Left kidney (tissue), 8 donors: ENCODE measurements around the gene TMEM233. TPM values are rescaled to one million over a fixed set of nuclear protein-coding genes. Genes with fewer than 3 reads are reported as not detected.
A peak's percentile ranks its signal among the peaks of the same experiment; 100 is the strongest.

Experiments
- DNase-seq: peaks from one replicate; pipeline ENCODE4 v3.0.0-alpha.2; 2013
- long read RNA-seq, 8 donors: transcript quantifications; one replicate each; lab custom pipeline, GENCODE V29; 2026
- polyA plus RNA-seq: library from polyadenylated mRNA; unstranded; fragments of 120-200 nt; gene quantifications from one replicate; pipeline ENCODE4 v1.2.1, GENCODE V29; 2013; ENCODE audit not compliant: insufficient read length

The TMEM233 gene
- 1.7 TPM for polyA plus RNA-seq
- long read RNA-seq, donor 1, partial matches to known transcripts: 0 of 3 reads
- long read RNA-seq, donor 1, other reads (novel, unspliced or antisense): 0 of 3 reads
- long read RNA-seq, donor 2, partial matches to known transcripts: 0 of 1 reads
- long read RNA-seq, donor 2, other reads (novel, unspliced or antisense): 0 of 1 reads
- long read RNA-seq, donor 3, partial matches to known transcripts: 0 of 3 reads
- long read RNA-seq, donor 3, other reads (novel, unspliced or antisense): 0 of 3 reads
- long read RNA-seq, donor 4: 0 reads
- long read RNA-seq, donor 5, partial matches to known transcripts: 0 of 1 reads
- long read RNA-seq, donor 5, other reads (novel, unspliced or antisense): 0 of 1 reads
- long read RNA-seq, donor 6, partial matches to known transcripts: 0 of 1 reads
- long read RNA-seq, donor 6, other reads (novel, unspliced or antisense): 0 of 1 reads
- long read RNA-seq, donor 7, partial matches to known transcripts: 0 of 2 reads
- long read RNA-seq, donor 7, other reads (novel, unspliced or antisense): 0 of 2 reads
- long read RNA-seq, donor 8, partial matches to known transcripts: 0 of 2 reads
- long read RNA-seq, donor 8, other reads (novel, unspliced or antisense): 0 of 2 reads

DNA sequence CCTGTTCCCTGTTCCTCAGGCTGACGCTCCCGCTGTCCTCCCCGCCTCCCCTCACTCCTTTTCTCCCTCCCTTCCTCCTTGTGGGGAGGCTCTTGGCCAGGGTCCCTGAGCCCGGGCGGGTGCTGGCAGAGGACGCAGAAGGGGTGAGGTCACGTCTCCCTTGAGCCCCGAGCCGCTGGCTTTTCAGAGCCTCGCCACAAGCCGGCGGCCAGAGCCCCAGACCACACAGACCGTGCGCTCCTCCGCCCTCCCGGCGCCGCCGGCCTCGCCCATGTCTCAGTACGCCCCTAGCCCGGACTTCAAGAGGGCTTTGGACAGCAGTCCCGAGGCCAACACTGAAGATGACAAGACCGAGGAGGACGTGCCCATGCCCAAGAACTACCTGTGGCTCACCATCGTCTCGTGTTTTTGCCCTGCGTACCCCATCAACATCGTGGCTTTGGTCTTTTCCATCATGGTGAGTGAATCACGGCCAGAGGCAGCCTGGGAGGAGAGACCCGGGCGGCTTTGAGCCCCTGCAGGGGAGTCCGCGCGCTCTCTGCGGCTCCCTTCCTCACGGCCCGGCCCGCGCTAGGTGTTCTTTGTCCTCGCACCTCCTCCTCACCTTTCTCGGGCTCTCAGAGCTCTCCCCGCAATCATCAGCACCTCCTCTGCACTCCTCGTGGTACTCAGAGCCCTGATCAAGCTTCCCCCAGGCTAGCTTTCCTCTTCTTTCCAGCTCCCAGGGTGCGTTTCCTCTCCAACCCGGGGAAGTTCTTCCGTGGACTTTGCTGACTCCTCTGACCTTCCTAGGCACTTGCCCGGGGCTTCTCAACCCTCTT is at the start of gene TMEM233:
Gene TMEM233 (plus strand): TSS at position 197 of the 821 bp plus-strand sequence. CDS start 75 bp downstream, at position 272.
- no peak for DNase-seq

DNA sequence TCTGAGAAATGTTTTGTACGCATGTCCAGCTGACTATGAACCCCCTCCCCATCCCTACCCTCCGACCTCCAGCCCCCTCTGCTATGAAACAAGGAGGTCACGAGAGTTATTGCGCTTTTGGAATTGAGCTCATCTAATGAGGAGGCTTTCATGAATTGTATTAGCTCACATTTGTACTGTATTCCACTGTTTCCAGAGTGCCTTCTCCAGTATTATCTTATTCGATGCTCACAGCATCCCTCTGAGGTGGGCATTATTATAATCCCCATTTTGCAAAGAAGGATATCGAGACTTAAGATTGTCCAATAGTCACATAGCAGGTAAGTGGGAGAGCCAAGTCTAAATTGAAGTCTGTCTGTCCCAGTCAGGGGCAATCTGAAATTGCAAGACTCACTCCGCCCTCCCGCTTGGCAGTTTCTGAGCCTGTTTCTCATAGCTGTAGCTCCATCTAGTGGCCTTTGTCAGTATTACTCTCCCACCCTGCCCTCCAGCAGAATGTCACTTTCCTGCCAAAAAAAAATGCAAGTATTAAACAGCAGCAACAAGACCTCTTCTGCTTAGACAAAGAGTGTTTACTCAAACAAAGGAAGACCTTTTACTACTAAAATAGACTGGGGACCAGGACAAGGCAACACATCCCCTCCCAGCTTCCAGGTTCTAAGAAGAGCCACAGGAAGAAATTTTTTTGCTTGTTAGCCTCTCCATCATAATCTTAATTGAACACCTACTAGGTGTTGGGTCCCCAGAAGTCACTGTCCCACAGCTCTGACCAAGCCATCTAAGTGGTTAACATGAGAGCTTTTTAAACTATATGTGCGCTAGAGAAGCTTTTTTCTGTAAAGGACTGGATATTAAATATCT is 48.6 kb upstream of the TMEM233 start:
- peak; percentile 47 for DNase-seq

DNA sequence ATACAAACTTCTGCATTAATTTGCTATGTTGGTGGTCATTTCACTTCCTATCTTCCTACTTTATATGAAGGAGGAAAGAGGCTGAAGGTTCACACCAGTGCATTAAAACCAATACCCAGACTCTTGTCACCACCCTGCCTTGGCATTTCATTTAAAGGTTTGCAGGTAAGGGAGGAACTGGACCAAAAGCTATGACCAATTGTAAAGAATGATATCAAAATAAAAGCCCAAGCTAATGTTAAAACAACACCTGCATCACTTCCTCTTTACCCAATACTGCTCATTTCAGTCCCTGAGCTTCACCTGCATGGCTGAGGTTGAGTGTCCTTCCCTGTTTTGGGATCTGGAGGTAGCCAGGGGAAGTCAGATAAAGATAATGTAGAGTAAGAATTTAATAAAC is 47.2 kb upstream of the TMEM233 start:
- DNase-seq: no peak

DNA sequence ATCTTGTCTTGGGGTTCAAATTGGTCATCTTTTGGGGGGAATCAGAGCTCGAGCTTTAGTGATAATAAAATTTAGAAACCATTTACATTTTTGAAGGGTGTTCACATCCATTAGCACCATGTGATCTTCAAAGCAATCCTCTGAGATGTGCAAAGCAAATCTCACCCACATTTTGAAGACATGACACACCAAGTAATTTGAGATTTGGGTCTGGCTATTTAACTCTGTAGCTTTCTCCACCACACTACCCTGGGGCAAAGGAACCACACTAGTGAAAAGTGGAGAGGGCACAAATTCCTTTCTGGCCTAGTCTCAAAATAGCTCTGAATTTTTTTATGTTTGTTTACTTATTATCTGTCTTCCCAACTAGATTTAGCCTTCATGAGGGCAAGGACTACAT is 46.6 kb upstream of the TMEM233 start:
- DNase-seq: no peak

DNA sequence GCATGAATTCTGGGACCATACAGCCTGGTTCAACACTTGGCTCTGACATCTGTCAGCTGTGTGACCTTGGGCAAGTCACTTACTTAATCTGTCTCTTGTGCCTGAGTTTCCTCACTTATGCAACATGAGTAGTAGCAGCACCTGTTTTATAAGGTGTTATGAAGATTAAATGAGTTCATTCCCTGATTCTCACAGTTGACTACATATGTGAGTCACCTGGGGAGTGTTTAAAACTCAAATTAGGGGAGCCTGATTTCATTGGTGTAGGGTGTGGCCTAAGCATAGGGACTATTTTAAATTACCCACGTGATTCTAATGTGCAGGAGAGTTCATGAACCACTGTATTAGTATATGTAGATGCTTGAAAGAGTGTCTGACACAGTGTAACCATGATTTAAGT is 36.7 kb upstream of the TMEM233 start:
- DNase-seq: no peak

DNA sequence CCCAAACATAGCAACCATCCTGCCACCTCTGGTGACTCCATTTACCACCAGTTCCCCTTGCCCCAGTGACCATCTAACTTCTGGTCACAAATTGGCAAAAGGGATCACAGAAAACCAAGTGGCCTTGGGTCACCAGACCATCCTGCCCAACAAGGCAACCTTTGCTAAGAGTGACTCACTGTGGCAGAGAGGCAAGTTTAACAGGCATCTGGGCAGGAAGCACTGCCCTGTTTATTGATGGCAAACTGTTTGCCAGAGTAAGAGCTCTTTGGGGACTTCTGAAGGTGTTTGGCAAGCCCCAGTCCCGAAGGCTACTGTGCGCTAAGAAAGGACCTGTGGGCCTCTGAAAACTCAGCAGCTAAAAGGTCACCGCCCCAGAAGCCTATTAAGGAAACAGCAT is 28.2 kb upstream of the TMEM233 start:
- no peak for DNase-seq

DNA sequence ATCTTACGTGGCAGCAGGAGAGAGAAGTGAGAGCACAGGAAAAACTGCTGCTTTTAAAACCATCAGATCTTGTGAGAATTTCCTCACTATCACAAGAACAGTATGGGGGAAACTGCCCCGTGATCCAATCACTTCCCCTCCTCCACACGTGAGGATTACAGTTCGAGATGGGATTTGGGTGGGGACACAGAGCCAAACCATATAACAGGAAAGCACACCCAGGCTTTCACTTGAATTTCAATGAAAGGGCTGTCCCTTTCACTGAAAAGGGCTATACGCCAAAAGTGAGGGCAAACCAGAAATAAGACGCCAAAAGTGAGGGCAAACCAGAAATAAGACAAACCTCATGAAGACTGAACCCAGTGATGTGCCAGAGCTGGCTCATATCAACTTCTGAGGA is 22.8 kb upstream of the TMEM233 start:
- DNase-seq: no peak

DNA sequence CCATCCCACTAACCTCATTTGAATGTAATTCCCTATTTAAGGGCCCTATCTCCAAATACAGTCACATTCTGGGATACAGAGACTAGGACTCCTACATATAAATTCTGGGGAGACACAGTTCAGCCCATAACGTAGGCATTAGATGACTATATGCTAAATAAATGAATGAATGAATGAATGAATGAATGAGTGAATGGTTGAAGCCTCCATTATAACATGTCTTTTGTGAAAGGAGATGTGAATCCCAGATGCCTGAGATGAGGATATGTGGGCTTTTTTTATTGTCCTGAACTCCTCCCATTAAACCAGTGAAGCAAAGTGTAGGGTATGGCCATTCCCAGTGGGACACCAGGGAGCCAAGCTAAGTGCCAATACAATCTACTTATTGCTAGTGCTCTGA is 20.5 kb upstream of the TMEM233 start:
- no peak for DNase-seq

DNA sequence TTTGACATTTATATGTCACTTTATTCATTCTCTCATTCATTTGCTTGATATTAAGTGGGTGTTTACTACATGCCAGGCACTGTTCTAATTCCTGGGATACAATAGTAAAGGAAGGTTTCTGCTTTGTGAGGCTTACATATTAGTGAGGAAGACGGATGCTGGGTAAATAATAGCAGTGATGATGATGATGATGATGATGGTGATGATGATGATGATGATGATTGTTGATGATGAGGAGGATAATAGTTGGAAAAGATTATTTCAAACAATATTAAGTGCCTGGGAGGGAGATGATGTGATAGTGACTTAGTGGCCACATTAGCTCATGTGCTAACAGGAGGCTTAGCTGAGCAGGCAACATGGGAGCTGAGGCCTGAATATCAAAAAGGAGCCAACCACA is 19.3 kb upstream of the TMEM233 start:
- no peak for DNase-seq

DNA sequence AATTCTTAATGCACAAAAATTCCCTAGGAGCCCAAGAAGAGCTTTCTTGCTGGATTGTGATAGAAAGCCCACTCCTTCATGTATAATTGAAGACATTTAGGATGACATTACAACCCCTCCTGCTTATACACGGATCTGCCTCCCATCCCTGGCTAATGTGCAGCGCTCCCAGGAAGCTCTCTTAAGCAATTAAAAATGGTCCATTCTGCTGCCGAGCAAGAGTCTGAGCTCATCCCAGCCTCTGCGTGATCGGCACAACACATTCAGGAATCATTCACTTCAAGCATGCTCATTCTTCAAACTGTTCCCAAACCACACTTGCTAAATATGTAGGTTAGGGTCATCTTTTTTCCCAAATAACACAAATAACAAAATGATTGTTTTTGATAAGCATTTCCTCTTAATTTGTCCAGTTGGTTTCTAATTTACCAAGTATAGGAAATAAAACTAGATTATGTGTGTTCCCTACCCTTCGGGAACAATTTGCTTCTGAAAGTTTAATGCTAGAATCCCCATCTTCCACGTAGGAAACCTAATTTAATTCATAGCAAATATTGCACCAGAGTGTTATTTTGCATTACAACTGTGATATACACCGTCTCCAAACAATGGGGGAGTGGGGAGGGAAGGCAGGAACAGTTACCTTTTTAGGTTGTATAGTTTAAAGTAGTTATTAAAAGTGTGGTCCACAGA is 17.3 kb upstream of the TMEM233 start:
- no peak for DNase-seq

DNA sequence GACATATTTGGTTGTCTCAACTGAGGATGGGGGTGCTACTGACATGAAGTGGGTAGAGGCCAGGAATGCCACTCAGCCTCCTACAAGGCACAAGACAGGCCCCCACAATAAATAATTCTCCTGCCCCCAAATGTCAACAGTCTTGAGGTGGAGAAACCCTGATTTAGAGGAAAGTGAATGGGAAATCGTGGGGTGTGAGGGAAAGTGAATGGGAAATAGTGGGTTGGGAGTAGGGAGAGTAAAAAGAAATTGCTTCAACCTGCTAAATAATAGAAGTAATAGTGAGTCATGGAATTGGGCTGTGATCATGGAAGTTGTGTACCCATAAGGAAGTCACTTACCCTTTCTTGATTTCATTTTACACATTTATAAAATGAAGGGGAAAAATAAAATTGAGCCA is 16.7 kb upstream of the TMEM233 start:
- no peak for DNase-seq

DNA sequence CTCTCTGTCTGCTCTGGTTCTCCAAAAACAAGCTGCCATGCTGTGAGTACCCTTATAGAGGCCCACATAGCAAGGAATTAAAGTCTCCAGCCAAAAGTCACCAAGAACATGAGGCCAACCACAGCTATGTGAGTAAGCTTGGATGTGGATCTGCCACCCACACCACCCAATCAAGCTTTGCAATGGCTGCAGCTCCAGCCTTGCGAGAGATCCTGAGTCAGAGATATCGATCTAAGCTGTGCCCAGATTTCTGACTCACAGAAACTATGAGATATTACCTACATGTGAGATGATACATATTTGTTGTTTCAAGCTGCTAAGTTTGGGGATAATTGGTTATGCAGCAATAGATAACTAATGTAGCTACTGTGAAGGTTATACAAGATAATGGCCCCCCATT is 15.5 kb upstream of the TMEM233 start:
- no peak for DNase-seq

DNA sequence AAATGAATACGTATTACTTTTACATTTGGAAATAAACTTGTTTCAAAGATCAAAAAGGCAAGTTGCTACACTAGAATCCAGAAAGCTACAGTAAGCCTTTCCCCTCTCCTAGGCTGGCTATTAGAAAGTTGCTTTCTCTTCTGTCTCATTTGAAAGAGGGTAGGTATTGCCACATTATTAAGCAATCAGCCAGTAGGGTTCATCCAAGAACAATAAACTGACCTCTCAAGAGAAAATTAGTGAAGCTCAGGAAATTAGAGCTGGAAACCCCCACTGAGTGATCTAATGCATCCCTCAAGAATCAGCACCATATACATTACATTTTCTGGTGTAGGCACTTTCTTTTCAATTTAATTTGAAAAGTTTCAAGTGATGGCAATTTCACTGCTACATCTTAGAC is 4.5 kb upstream of the TMEM233 start:
- DNase-seq: no peak

DNA sequence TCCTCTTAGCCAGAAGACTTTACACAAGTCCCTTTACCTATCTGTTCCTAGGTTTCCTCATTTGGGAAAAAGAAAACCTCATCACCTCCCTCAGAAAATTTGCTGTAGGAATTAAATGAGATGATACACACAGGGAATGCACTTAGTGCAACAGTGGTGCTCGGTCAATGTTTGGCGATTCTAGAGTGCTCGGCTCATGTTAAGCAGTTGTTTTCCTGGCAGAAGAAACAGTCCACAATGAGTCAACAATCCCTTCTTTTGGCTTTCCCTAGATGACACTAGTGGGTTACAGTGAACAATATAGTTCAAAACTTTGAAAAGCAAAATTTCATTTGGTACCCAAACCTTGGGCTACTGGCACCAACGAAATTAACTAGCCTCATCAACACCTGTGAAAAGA is 3.9 kb upstream of the TMEM233 start:
- no peak for DNase-seq

DNA sequence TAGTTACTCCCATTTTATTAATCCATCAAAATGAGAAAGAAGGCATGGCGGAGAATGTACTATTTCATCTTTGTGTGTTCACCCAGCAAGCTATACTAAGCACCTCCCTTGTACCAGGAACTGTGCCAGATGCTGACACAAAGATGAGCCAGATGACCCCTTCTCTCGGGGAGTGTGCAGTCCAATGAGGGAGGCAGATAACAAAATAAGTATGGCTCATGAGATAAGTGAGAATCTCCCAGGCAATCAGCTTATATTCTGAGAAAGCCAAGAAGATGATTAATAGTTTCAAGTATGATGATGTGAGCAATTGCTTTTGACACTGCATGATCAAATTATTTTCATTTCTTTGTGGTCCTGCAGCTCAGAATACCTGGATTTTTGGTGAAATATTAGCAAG is 1.3 kb upstream of the TMEM233 start:
- no peak for DNase-seq

DNA sequence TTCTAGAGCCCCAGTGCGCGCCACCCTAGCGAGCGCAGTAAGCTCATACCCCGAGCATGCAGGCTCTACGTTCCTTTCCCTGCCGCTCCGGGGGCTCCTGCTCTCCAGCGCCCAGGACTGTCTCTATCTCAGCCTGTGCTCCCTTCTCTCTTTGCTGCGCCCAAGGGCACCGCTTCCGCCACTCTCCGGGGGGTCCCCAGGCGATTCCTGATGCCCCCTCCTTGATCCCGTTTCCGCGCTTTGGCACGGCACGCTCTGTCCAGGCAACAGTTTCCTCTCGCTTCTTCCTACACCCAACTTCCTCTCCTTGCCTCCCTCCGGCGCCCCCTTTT is 791 bp downstream of the TMEM233 start:
- no peak for DNase-seq

DNA sequence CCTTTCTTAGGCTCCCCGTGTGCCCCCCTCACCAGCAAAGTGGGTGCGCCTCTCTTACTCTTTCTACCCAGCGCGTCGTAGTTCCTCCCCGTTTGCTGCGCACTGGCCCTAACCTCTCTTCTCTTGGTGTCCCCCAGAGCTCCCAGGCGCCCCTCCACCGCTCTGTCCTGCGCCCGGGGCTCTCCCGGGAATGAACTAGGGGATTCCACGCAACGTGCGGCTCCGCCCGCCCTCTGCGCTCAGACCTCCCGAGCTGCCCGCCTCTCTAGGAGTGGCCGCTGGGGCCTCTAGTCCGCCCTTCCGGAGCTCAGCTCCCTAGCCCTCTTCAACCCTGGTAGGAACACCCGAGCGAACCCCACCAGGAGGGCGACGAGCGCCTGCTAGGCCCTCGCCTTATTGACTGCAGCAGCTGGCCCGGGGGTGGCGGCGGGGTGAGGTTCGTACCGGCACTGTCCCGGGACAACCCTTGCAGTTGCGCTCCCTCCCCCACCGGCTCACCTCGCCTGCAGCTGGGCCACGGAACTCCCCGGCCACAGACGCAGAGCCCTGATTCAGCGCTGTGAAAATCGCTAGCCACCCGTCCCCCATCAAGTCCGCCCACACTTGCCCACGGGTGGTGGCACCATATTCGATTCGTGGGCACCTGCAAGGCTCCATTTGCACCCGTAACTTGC is 1.3 kb downstream of the TMEM233 start:
- no peak for DNase-seq

DNA sequence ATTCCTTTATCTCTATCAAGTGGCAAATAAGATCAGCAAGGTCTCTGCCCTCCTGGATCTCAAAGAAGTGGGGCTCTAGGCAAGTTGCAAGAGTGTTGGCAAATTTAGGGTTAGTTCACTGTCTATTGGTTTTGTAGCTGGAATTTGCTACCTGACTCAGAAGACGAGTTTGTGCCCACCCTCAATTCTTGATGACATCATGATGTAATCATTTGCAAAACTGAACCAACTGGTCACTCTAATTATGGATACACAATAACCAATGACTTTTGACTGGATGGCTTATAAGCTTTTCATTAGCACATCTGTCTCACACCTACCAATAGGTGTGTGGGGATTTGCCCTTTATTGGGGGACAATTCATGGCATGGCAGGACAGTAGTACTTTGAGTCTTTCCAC is 4.6 kb downstream of the TMEM233 start:
- no peak for DNase-seq

DNA sequence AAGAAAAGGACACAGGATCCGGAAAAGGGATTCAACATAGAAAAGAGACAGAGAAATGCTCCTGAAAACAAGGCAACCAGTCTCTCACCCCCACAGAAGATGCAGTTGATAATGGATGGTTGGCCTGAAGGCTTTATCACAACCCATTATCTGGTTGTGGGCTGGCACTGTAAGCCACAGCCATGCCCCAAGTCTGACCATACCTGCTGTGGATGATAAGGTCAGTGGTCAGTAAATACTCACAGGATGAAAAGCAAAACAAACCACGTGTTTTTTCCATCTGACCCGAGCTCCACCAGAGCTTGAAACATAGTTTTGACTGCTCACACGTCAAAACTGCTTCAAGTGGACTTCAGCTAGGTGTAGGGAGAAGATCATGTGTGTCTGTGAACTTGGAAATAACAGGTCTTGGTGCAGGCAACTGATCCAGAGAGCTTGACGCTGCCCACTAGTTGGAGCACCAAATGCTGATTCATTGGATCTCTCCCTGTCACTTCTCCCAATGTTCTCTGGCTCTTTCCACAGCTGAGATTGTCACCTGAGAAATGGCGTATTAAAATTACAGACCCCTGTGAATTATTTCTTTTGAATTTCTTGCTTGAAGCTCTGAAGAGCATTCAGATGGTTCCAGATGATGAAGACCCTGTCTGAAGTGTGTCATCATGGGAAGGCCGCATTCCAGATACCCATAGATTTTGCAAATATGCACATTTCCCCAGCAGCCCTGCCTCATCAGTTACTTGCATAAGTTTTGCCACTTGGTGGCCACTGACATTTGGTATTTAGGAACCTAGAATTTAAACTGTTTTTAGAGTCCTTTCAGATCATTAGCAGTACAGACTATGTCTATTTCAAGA is 8.5 kb downstream of the TMEM233 start:
- DNase-seq: no peak

DNA sequence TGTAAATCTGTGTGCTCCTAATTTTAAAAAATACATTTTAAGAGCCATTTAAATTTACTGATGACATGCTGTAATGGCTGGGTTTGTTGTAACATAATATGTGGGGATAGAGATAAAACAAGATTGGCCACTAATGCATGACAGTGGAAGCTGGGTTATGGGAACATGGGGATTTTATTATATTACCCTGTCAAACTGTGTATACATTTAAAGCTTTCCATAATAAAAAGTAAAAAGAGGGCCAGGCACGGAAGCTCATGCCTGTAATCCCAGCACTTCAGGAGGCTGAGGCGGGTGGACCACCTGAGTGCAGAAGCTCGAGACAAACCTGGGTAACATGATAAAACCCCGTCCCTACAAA is 9.1 kb downstream of the TMEM233 start:
- DNase-seq: no peak
